ENCODE results near the gene SDHB.

The SDHB gene

GRCh38 chr1:17013491-17014320 is 40.1 kb downstream of the SDHB start:
- no peak overlapping the region for H3K27ac ChIP-seq
- TF ChIP-seq CTCF (conservative IDR thresholded peaks at IDR 0.05) = no peak
- TF ChIP-seq ZFX (IDR thresholded peaks at IDR 0.05) = no peak

DNA sequence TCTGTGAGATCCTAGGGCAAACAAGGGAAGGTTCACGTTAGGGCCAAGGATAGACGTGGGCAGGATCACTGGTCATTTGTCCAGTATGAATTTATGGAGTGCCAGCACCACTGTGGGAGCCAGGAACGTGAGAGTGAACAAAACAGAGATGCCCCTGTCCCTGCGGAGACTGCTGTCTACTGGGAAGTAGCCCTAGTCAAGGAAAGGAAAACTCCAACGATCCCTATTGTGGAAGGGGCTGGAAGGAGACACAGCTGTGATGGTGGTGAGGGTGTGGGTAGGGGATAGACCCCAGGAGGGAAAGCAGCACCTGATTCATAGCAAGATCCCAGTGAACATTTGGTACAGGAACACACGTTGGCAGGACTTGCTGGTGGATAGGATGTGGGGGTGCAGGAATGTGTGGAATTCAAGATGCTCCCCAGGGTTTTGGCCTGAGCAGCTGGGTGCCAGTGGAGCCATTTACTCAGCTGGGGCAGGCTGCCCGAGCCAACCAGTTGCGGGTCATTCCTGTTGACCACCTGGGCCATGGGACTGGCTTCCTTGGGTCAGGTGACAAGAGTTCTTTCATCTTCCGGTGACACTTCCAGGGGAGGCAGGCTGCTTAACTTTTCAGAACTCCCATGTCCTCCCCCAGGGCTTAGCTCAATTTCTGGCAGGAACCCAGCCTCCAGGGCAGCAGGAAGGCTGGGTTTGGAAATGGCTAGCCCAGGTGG is 40.9 kb downstream of the SDHB start:
- TF ChIP-seq CTCF (conservative IDR thresholded peaks at IDR 0.05) = no peak
- H3K27ac ChIP-seq = no peak overlapping the region

GRCh38 chr1:17011439-17012307 is 42.2 kb downstream of the SDHB start, which contains the start of gene ATP13A2:
ATP13A2 (minus strand) TSS chr1:17011928; CDS start chr1:17011738, 190 bp downstream.
- H3K27ac ChIP-seq = peak within 1 kb of the TSS; percentile 67
- no peak for TF ChIP-seq CTCF (conservative IDR thresholded peaks at IDR 0.05)
- TF ChIP-seq ZFX (IDR thresholded peaks at IDR 0.05) = peak; percentile 75

DNA sequence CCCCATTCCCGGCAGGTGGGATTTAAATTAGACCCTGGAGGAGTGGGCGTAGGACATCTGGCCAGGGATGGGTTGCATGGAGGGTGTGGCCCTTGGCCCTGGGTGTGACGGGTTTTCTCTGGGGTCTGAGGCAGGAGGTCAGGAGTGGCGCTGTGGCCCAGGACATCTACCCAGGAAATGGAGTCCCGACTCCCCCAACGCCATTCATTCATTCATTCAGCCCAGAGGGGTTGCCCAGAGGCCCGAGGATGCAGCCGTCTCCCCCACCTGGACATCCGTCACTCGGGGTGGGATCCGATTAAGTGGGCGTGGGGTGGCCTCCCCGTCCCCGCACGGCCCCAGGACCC is 42.8 kb downstream of the SDHB start:
- TF ChIP-seq CTCF (conservative IDR thresholded peaks at IDR 0.05) (no peak), ZFX (IDR thresholded peaks at IDR 0.05) (no peak)
- peak overlapping the region; percentile 67 for H3K27ac ChIP-seq

DNA sequence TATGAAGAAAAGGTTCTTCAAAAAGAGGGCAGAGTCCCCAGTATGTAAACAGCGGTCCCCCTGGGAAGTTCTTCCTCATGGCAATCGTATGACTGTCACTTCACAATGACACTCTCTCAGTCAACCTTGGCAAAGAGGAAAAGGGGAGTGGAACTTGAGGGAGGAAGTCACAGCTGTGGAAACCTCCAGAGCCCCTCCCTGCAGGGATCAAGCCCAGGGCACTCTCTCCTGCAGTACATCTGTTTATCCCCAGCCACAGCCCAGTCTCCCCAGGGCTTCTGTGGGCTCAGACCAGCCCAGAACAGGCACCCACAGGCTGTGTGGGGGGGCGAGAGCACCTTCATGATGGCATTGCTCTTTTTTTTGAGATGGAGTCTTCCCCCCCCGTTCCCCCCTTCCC is 44.1 kb downstream of the SDHB start:
- no peak overlapping the region for H3K27ac ChIP-seq
- no peak for TF ChIP-seq ZFX (IDR thresholded peaks at IDR 0.05)
- no peak for TF ChIP-seq CTCF (conservative IDR thresholded peaks at IDR 0.05)

GRCh38 chr1:17008208-17008855 is 45.5 kb downstream of the SDHB start:
- no peak for TF ChIP-seq CTCF (conservative IDR thresholded peaks at IDR 0.05)
- TF ChIP-seq ZFX (IDR thresholded peaks at IDR 0.05) = no peak
- no peak overlapping the region for H3K27ac ChIP-seq

All from C4-2B (cell line).